GM12878 (cell line): Measurements from ENCODE around the gene CCL20. TPM values are rescaled to one million over a fixed set of nuclear protein-coding genes. Genes with fewer than 3 reads are reported as not detected.

Experiments
- BMI1 ChIP-seq: fragments of 450-650 bp; IDR thresholded peaks from 2 replicates; pipeline ENCODE4 v1.6.1; 2016; ENCODE audit warnings: mild to moderate bottlenecking, moderate library complexity, borderline replicate concordance
- CBX5 ChIP-seq: sonication (generic); IDR thresholded peaks from 2 replicates; pipeline ENCODE4 v1.6.1; 2016; ENCODE audit warnings: low read depth, moderate library complexity, mild to moderate bottlenecking, inconsistent platforms
- ESRRA ChIP-seq: IDR thresholded peaks from 2 replicates; pipeline ENCODE4 v1.6.1; 2012; ENCODE audit warnings: mild to moderate bottlenecking, low read length, improper control_type of control experiment
- IKZF1 ChIP-seq: fragments of 450-650 bp; conservative IDR thresholded peaks from 2 replicates; pipeline ENCODE4 v1.6.1; 2017; ENCODE audit warnings: antibody characterized with exemption, mild to moderate bottlenecking
- KAT2A ChIP-seq: conservative IDR thresholded peaks from 2 replicates; pipeline ENCODE4 v1.6.1; 2011; ENCODE audit warnings: low read depth, low read length; ENCODE audit not compliant: control insufficient read depth
- MEF2B ChIP-seq: fragments of 450-650 bp; IDR thresholded peaks from 2 replicates; pipeline ENCODE4 v1.6.1; 2018; ENCODE audit warnings: mild to moderate bottlenecking, moderate library complexity; ENCODE audit not compliant: partially characterized antibody, poor library complexity, severe bottlenecking
- MYB ChIP-seq: fragments of 150-350 bp; IDR thresholded peaks from 2 replicates; pipeline ENCODE4 v1.6.1; 2014; ENCODE audit warnings: mild to moderate bottlenecking, low read depth, low read length, borderline replicate concordance
- NFIC ChIP-seq: IDR thresholded peaks from 2 replicates; pipeline ENCODE4 v1.6.1; 2012; ENCODE audit warnings: low read depth, mild to moderate bottlenecking, inconsistent platforms, low read length, moderate library complexity
- NFYB ChIP-seq: IDR thresholded peaks from 2 replicates; pipeline ENCODE4 v1.6.1; 2011; ENCODE audit warnings: low read depth, mild to moderate bottlenecking, low read length, improper control_type of control experiment, moderate library complexity; ENCODE audit not compliant: insufficient read depth
- PML ChIP-seq: IDR thresholded peaks from 2 replicates; pipeline ENCODE4 v1.6.1; 2012; ENCODE audit warnings: low read length, inconsistent platforms
- RAD51 ChIP-seq: fragments of 450-650 bp; IDR thresholded peaks from 2 replicates; pipeline ENCODE4 v1.6.1; 2016; ENCODE audit warnings: moderate library complexity, mild to moderate bottlenecking, inconsistent platforms
- SREBF1 ChIP-seq: IDR thresholded peaks from 2 replicates; pipeline ENCODE4 v1.6.1; 2012; ENCODE audit warnings: mild to moderate bottlenecking, low read length
- SRF ChIP-seq, 2 experiments: IDR thresholded peaks; 2 replicates each; pipeline ENCODE4 v1.6.1; 2011; ENCODE audit warnings: low read depth in 2 of 2, low read length in 2 of 2, mild to moderate bottlenecking in 1 of 2, moderate library complexity in 1 of 2
- WRNIP1 ChIP-seq: IDR thresholded peaks from 2 replicates; pipeline ENCODE4 v1.6.1; 2011; ENCODE audit warnings: low read depth, low read length, improper control_type of control experiment, borderline replicate concordance
- ZNF384 ChIP-seq: IDR thresholded peaks from 2 replicates; pipeline ENCODE4 v1.6.1; 2012; ENCODE audit warnings: low read depth, mild to moderate bottlenecking, low read length, improper control_type of control experiment, borderline replicate concordance
- polyA plus RNA-seq, 11 experiments: library from polyadenylated mRNA; depleted of rRNA in 4 of 11; unstranded in 6 of 11; stranded (reverse) in 5 of 11; fragments of >200 nt; fragmentation: Nextera tagmentation in 4 of 11; fragmentation: Illumina TruSeq in 1 of 11; extraction: Ambion mirVana in 4 of 11; extraction: Trizol in 1 of 11; gene quantifications; 1 replicate in 1 of 11; 2 replicates in 10 of 11; pipeline versions ENCODE4 v1.2.1 to v1.2.3, GENCODE V29; 2011 to 2016; ENCODE audit warnings: inconsistent platforms in 2 of 11, missing spikeins in 2 of 11, low read depth in 1 of 11
- total RNA-seq, 4 experiments: library from RNA; depleted of rRNA in 3 of 4; stranded (reverse); fragments of >200 nt in 3 of 4; fragmentation: Illumina TruSeq in 1 of 4; extraction: Trizol in 1 of 4; gene quantifications; 2 replicates each; pipeline versions ENCODE4 v1.2.1 to v1.2.3, GENCODE V29; 2013 to 2021
- TF ChIP-seq, protein P1 (sequence below): fragments of 450-650 bp; formaldehyde crosslinking; IDR thresholded peaks from 2 replicates; pipeline ENCODE4 v1.4.0; 2022; ENCODE audit warnings: mild to moderate bottlenecking, moderate library complexity
- TF ChIP-seq, protein P2 (sequence below): IDR thresholded peaks from 2 replicates; pipeline ENCODE4 v1.6.1; 2011; ENCODE audit warnings: mild to moderate bottlenecking, low read depth, low read length, moderate library complexity; ENCODE audit not compliant: insufficient replicate concordance

CCL20 gene
- total and polyA plus RNA-seq, 10 of the 15 experiments (the other 5 are each of a cell fraction or from before 2014, with no cell fraction given): 5.5 to 35.7 (median 15.6) TPM

DNA sequence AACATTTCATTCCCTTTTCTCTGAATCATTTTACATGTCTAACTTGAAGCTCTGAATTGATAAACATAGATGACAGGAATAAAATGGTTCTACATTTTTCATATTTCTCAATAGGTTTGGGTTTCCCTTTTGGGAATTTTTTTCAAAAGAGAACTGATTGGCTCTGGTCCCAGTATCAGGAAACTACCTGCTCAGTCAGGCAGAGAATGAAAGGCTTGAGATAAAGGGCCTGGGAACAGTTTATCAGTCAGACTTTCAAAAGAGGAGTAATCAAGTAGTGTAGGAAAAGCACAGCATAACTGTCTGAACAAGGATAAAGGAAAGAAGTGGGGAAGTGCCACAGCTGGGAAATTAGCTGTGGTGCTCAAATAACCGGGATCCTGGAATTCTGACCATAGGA, 28.3 kb upstream of the CCL20 start (continued):
- no peak for TF ChIP-seq WRNIP1
- no peak for TF ChIP-seq SREBF1
- no peak for TF ChIP-seq ESRRA
- TF ChIP-seq SRF (IDR thresholded peaks at IDR 0.05; ENCODE audit: low read depth in 2 of 2, low read length in 2 of 2): no peak
- TF ChIP-seq KAT2A: no peak
- no peak for TF ChIP-seq RAD51
- TF ChIP-seq IKZF1: peak; percentile 49
- TF ChIP-seq BMI1: no peak
- no peak for TF ChIP-seq ZNF384
- no peak for TF ChIP-seq CBX5
- TF ChIP-seq NFYB: no peak
- TF ChIP-seq NFIC: peak; percentile 48; the same call in 1 of the 2 replicates
- TF ChIP-seq PML: no peak
- TF ChIP-seq, protein P1, sequence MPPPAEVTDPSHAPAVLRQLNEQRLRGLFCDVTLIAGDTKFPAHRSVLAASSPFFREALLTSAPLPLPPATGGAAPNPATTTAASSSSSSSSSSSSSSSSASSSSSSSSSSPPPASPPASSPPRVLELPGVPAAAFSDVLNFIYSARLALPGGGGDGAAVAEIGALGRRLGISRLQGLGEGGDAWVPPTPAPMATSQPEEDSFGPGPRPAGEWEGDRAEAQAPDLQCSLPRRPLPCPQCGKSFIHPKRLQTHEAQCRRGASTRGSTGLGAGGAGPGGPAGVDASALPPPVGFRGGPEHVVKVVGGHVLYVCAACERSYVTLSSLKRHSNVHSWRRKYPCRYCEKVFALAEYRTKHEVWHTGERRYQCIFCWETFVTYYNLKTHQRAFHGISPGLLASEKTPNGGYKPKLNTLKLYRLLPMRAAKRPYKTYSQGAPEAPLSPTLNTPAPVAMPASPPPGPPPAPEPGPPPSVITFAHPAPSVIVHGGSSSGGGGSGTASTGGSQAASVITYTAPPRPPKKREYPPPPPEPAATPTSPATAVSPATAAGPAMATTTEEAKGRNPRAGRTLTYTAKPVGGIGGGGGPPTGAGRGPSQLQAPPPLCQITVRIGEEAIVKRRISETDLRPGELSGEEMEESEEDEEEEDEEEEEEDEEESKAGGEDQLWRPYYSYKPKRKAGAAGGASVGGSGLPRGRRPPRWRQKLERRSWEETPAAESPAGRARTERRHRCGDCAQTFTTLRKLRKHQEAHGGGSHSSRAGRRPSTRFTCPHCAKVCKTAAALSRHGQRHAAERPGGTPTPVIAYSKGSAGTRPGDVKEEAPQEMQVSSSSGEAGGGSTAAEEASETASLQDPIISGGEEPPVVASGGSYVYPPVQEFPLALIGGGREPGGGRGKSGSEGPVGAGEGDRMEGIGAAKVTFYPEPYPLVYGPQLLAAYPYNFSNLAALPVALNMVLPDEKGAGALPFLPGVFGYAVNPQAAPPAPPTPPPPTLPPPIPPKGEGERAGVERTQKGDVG: no peak
- TF ChIP-seq, protein P2, sequence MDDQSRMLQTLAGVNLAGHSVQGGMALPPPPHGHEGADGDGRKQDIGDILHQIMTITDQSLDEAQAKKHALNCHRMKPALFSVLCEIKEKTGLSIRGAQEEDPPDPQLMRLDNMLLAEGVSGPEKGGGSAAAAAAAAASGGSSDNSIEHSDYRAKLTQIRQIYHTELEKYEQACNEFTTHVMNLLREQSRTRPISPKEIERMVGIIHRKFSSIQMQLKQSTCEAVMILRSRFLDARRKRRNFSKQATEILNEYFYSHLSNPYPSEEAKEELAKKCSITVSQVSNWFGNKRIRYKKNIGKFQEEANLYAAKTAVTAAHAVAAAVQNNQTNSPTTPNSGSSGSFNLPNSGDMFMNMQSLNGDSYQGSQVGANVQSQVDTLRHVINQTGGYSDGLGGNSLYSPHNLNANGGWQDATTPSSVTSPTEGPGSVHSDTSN: no peak
- TF ChIP-seq MEF2B: no peak
- no peak for TF ChIP-seq MYB
